Naive thymus-derived CD4-positive, alpha-beta T cell (primary cell): ENCODE data around the gene NDUFC1. TPM values are rescaled to one million over a fixed set of nuclear protein-coding genes. Genes with fewer than 3 reads are reported as not detected.

Source experiments
- ATAC-seq: fragments of 150-1000 bp; cut with Tn5 transposase; 2 replicates; pipeline ENCODE4 v1.10.0; 2021; ENCODE audit warnings: mild to moderate bottlenecking, moderate library complexity
- CTCF ChIA-PET: fragments of 350-600 bp; sonication (Branson Sonifier 250); formaldehyde crosslinking; loops from one replicate; lab custom pipeline; 2021; ENCODE audit warnings: antibody characterized with exemption; lab: Charles Lee
- POLR2A ChIA-PET: fragments of 350-600 bp; sonication (Branson Sonifier 250); formaldehyde crosslinking; loops from one replicate; lab custom pipeline; 2021; ENCODE audit warnings: antibody characterized with exemption, inconsistent platforms; lab: Charles Lee
- DNase-seq, 9 donors: peaks; one replicate each; pipeline versions ENCODE4 v3.0.0 to v3.0.0-alpha.2; 2020 to 2022; ENCODE audit warnings: mixed read lengths in 1 of 9
- H3K27ac ChIP-seq: one replicate; pipeline ENCODE4 v1.7.0; 2013; ENCODE audit warnings: mild to moderate bottlenecking, low read depth, low read length, moderate library complexity
- H3K27me3 ChIP-seq, 2 donors: one replicate each; pipeline ENCODE4 v1.7.0; 2013; ENCODE audit warnings: low read length in 2 of 2, mild to moderate bottlenecking in 2 of 2, moderate library complexity in 2 of 2; ENCODE audit not compliant: control insufficient read depth in 2 of 2, insufficient read depth in 2 of 2
- H3K36me3 ChIP-seq, 3 experiments: 1 replicate in 2 of 3; 2 replicates in 1 of 3; pipeline ENCODE4 v1.7.0; 2013; ENCODE audit warnings: low read length in 3 of 3, mild to moderate bottlenecking in 3 of 3, moderate library complexity in 1 of 3; ENCODE audit not compliant: insufficient read depth in 3 of 3, control insufficient read depth in 2 of 3
- H3K4me1 ChIP-seq, 2 donors: one replicate each; pipeline ENCODE4 v1.7.0; 2013; ENCODE audit warnings: low read length in 2 of 2, mild to moderate bottlenecking in 2 of 2, moderate library complexity in 1 of 2; ENCODE audit not compliant: control insufficient read depth in 2 of 2, insufficient read depth in 2 of 2
- H3K4me3 ChIP-seq: 2 replicates; pipeline ENCODE4 v1.7.0; 2013; ENCODE audit warnings: mild to moderate bottlenecking, low read length
- H3K9me3 ChIP-seq, 3 experiments: 1 replicate in 2 of 3; 2 replicates in 1 of 3; pipeline ENCODE4 v1.7.0; 2013; ENCODE audit warnings: low read length in 3 of 3; ENCODE audit not compliant: control insufficient read depth in 2 of 3
- H3K27ac Mint-ChIP-seq, 9 donors: one replicate each; pipeline ENCODE4 v1.8.0; 2020 to 2022; ENCODE audit warnings: mixed read lengths in 9 of 9, mild to moderate bottlenecking in 8 of 9, moderate library complexity in 5 of 9, inconsistent platforms in 2 of 9
- H3K27me3 Mint-ChIP-seq, 5 donors: one replicate each; pipeline ENCODE4 v1.8.0; 2021 to 2022; ENCODE audit warnings: mixed read lengths in 5 of 5, mild to moderate bottlenecking in 1 of 5
- H3K36me3 Mint-ChIP-seq, 5 donors: one replicate each; pipeline ENCODE4 v1.8.0; 2020 to 2022; ENCODE audit warnings: mixed read lengths in 5 of 5, mild to moderate bottlenecking in 3 of 5, inconsistent platforms in 1 of 5
- H3K4me1 Mint-ChIP-seq, 7 donors: one replicate each; pipeline ENCODE4 v1.8.0; 2020 to 2022; ENCODE audit warnings: mixed read lengths in 7 of 7, mild to moderate bottlenecking in 3 of 7, inconsistent platforms in 1 of 7
- H3K4me3 Mint-ChIP-seq, 10 donors: one replicate each; pipeline ENCODE4 v1.8.0; 2020 to 2022; ENCODE audit warnings: mild to moderate bottlenecking in 10 of 10, mixed read lengths in 10 of 10, moderate library complexity in 6 of 10, inconsistent platforms in 2 of 10
- H3K9me3 Mint-ChIP-seq, 11 donors: one replicate each; pipeline ENCODE4 v1.8.0; 2020 to 2022; ENCODE audit warnings: mixed read lengths in 11 of 11, mild to moderate bottlenecking in 4 of 11, inconsistent platforms in 1 of 11, moderate library complexity in 1 of 11
- intact Hi-C, 2 donors: fragments of 100-400 bp; cut with micrococcal nuclease; formaldehyde crosslinking; loops; one replicate each; pipeline ENCODE4 v1.15.1; 2023
- polyA plus RNA-seq, 2 donors: library from polyadenylated mRNA; unstranded; fragments of 300-500 nt; fragmentation: Illumina TruSeq; gene quantifications; one replicate each; pipeline ENCODE4 v1.2.3, GENCODE V29; 2021
- total RNA-seq, 6 experiments: library from RNA in 5 of 6; stranded (reverse) in 5 of 6; gene quantifications; 1 replicate in 5 of 6; 2 replicates in 1 of 6; pipeline ENCODE4 v1.2.3 and lab custom pipeline; 2021 to 2026

The NDUFC1 gene
- total and polyA plus RNA-seq, 7 experiments from 2014 or later, result 19.4 to 193 (median 28.2) TPM

DNA sequence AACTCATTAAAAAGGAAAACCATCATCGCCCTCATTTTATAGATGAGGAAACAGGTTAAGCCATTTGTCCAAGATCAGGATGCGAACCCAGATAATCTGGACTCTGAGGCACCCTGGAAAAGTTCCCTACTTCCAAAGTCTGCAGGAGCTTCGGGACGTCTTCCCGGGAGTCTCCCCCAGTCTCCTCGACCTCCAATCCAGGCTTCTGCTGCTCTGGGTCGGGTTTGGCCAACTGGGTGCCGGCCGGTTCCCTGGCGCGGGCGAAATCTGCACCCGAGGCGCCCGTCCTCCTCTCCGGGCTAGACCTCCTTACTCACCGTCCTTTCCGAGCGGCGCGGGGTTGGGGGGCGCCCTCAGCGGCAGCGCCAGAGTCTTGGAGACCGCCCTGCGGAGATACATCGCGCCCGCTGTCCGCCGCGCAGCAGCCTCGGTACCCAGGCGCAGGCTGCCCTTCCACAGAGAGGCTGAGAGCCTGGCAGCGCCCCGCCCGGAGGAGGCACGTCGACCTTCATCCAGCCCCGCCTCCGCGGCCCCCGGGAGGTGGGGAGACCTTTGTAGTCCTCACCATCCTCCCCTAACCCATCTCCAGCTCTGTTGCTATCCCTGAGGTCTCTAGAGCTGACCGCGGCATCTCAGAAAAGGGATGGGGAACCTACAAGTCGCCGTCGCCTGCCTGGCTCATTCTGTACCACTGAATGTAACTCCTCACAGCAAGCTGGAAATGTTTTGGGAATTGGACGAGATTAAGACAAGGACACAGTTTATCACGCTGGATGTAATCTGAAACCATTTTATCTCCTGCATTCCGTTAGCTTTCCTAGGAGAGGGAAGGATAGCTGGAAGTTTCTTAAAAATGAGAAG, 22.3 kb downstream of the NDUFC1 start, which contains the start of gene MGARP:
MGARP (minus strand) TSS at position 466 of the 861 bp plus-strand sequence; CDS start at position 399, 67 bp downstream.
- peak within 1 kb of the TSS in 1 of 9 donors; percentile 19 for H3K27ac Mint-ChIP-seq
- DNase-seq, result peak in 3 of 9 donors; percentile 10 to 36 (median 13)
- peaks cover 15 to 22% (median 19%) of the 10 kb centered on the region in 7 donors for H3K4me1 Mint-ChIP-seq
- peaks cover 5 to 11% (median 7%) of the 10 kb centered on the region in 5 donors for H3K36me3 Mint-ChIP-seq
- ChIA-PET POLR2A (interaction anchor here (1.1 kb wide), 1 partner anchor 16 kb away, joined by 3 read pairs; no protein-coding TSS in a partner anchor), CTCF (interaction anchor here (0.6 kb wide), 1 partner anchor 9 kb away, joined by 3 read pairs; no protein-coding TSS in a partner anchor)
- Histone ChIP-seq H3K27ac (no peak within 1 kb of the TSS), H3K4me1 (peaks cover 0 to 14% of the 10 kb centered on the region in 2 donors), H3K36me3 (no peaks in the 10 kb centered on the region), H3K27me3 (peaks cover 3 to 23% of the 10 kb centered on the region in 2 donors), H3K4me3 (peak within 1 kb of the TSS; percentile 45), H3K9me3 (no peaks in the 10 kb centered on the region)
- ATAC-seq, result peak; percentile 73
- H3K27me3 Mint-ChIP-seq, result peaks cover 40 to 77% (median 53%) of the 10 kb centered on the region in 5 donors
- H3K9me3 Mint-ChIP-seq, result peaks cover 0 to 11% (median 5%) of the 10 kb centered on the region in 11 donors
- intact Hi-C loops, result no loop called here
- H3K4me3 Mint-ChIP-seq, result peak within 1 kb of the TSS; percentile 63 to 84 (median 79)

DNA sequence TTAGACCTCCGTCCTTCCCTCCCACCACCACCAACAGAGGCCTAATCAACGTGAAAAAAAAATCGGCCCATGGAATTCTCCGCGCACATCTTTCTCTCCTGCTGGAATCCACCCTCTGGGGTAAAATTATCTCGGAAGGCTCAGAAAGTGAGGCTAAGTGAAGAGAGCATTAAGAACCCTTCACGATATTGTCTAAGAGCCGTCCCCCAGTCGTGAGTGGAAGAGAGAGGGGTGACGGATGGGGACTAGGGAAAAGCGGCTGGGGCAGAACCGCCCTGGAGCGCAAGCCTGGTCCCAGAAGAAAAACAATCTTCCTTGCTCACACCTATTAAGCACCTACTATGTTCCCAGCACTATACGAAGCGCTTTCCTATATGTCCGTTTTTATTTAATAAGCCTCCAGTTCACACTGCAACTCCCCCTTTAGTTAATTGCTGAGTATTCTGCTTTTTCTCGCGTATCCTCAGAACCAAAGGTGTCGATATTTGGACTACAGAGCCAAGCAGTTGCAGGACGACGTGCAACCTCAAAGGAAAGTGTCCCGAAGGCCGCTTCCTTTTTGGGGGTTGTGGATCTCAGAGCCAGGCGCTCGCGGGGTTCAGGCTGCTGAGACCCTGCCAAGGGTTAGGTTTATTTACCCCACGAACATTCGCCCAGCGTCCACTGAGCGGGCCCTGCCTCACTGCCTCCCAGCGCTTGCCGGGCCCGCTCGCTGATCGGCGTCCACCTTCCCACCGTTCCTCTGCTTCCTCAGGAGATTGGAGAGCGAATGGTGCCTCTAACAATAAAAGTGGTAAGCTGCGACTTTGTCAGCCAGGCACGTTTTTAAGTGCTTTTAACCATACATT, 23.1 kb downstream of the NDUFC1 start:
- Histone ChIP-seq H3K4me3 (peak overlapping the region; percentile 45), H3K27ac (no peak overlapping the region), H3K27me3 (peaks cover 3 to 25% of the 10 kb centered on the region in 2 donors), H3K36me3 (no peaks in the 10 kb centered on the region), H3K9me3 (no peaks in the 10 kb centered on the region), H3K4me1 (peaks cover 0 to 14% of the 10 kb centered on the region in 2 donors)
- H3K36me3 Mint-ChIP-seq, result peaks cover 0 to 6% (median 0%) of the 10 kb centered on the region in 5 donors
- intact Hi-C loops, result loop anchor here in 1 of 2 donors (1.0 kb wide), 1 partner anchor 13 kb away; no protein-coding TSS in a partner anchor
- peaks cover 41 to 77% (median 54%) of the 10 kb centered on the region in 5 donors for H3K27me3 Mint-ChIP-seq
- H3K27ac Mint-ChIP-seq, result no peak overlapping the region
- DNase-seq (peak in 1 of 9 donors; percentile 12), ATAC-seq (peak; percentile 47)
- peaks cover 15 to 22% (median 19%) of the 10 kb centered on the region in 7 donors for H3K4me1 Mint-ChIP-seq
- peaks cover 0 to 3% (median 0%) of the 10 kb centered on the region in 11 donors for H3K9me3 Mint-ChIP-seq
- CTCF ChIA-PET, result no interaction called here
- POLR2A ChIA-PET, result interaction anchor here (0.6 kb wide), 1 partner anchor 233 kb away, joined by 5 read pairs; no protein-coding TSS in a partner anchor
- peak overlapping the region; percentile 63 to 84 (median 79) for H3K4me3 Mint-ChIP-seq

DNA sequence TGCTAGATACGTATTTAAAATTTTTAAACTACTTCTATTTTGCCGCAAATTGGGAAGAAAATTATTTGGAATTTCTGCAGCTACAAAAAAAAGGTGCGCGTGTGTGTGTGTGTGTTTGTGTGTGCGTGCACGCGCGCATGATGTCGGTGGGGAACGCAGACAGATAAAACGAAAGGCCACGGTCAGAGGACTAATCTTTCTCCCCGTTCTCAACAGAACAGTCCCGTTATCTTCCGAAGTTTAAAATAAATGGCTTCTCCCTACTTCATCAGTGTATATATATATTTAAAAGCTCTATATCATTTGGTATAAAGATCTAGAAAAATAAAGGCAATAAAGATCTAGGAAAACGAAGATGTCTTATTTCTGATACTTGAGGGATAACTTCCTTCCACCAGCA, 23.8 kb downstream of the NDUFC1 start:
- H3K4me1 ChIP-seq, result peaks cover 0 to 14% of the 10 kb centered on the region in 2 donors
- H3K27me3 Mint-ChIP-seq, result peaks cover 41 to 75% (median 54%) of the 10 kb centered on the region in 5 donors
- intact Hi-C loops, result loop anchor here in 1 of 2 donors (1.0 kb wide), 1 partner anchor 12 kb away; no protein-coding TSS in a partner anchor
- POLR2A ChIA-PET, result interaction anchor here (0.6 kb wide), 1 partner anchor 232 kb away, joined by 5 read pairs; no protein-coding TSS in a partner anchor
- peaks cover 15 to 22% (median 19%) of the 10 kb centered on the region in 7 donors for H3K4me1 Mint-ChIP-seq
- H3K36me3 Mint-ChIP-seq, result peaks cover 0 to 4% (median 0%) of the 10 kb centered on the region in 5 donors
- H3K27ac Mint-ChIP-seq, result no peak overlapping the region
- CTCF ChIA-PET, result no interaction called here
- DNase-seq, result peak in 1 of 9 donors; percentile 2
- peak overlapping the region; percentile 63 to 84 (median 79) for H3K4me3 Mint-ChIP-seq
- H3K27me3 ChIP-seq, result peaks cover 3 to 25% of the 10 kb centered on the region in 2 donors
- H3K4me3 ChIP-seq, result no peak overlapping the region
- peaks cover 0 to 1% (median 0%) of the 10 kb centered on the region in 11 donors for H3K9me3 Mint-ChIP-seq
- H3K36me3 ChIP-seq, result no peaks in the 10 kb centered on the region
- no peaks in the 10 kb centered on the region for H3K9me3 ChIP-seq
- H3K27ac ChIP-seq, result no peak overlapping the region
- ATAC-seq, result no peak

DNA sequence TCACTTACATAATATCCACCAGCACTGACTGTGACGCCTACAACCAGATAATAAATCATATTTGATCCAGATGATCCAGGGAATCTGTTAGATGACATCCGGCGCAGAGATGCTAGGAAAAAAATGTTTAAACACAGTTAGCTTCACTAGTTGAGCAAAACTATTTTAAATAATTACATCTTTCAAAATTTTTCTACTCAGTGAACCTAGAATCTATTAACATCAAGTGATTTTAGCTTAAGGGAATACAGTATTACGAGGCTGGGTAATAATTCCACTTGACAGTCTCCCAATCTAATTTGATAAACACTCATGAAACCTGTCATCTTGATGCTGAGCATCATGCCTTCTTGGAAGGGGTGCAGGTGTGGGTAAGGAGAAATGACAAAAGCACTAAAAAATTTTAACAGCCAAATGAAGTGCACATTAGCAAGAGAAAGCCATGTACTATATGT, 27.0 kb downstream of the NDUFC1 start:
- peaks cover 3 to 23% of the 10 kb centered on the region in 2 donors for H3K27me3 ChIP-seq
- ATAC-seq, result no peak
- CTCF ChIA-PET, result interaction anchor here (0.6 kb wide), 1 partner anchor 30 kb away, joined by 5 read pairs; no protein-coding TSS in a partner anchor
- no peak for DNase-seq
- Mint-ChIP-seq H3K27me3 (peaks cover 35 to 48% (median 45%) of the 10 kb centered on the region in 5 donors), H3K4me1 (peaks cover 15 to 20% (median 17%) of the 10 kb centered on the region in 7 donors), H3K36me3 (peaks cover 0 to 4% (median 0%) of the 10 kb centered on the region in 5 donors), H3K4me3 (no peak overlapping the region), H3K9me3 (no peaks in the 10 kb centered on the region), H3K27ac (no peak overlapping the region)
- POLR2A ChIA-PET, result interaction anchor here (1.0 kb wide), 1 partner anchor 10 kb away, joined by 3 read pairs; no protein-coding TSS in a partner anchor
- H3K27ac ChIP-seq, result no peak overlapping the region
- no peak overlapping the region for H3K4me3 ChIP-seq
- no peaks in the 10 kb centered on the region for H3K9me3 ChIP-seq
- intact Hi-C loops, result no loop called here
- peaks cover 0 to 14% of the 10 kb centered on the region in 2 donors for H3K4me1 ChIP-seq
- no peaks in the 10 kb centered on the region for H3K36me3 ChIP-seq

DNA sequence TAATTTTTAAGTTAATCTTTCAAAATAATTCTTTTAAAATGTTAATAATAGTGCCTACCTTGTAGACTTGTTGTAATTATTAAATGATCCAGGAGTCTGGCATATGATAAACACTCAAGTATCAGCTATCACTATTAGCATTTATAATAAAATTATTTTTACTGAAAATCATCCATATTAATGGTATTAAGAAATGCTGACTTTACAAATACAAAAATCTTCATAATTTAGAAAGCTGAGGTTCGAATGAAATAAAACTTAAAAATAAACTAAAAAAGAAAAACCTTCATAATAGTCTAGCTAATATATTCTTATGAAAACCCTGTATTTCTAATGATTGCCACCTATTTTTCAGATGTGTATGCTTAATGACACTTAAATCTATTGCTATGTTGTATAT, 27.5 kb downstream of the NDUFC1 start:
- Histone ChIP-seq H3K36me3 (no peaks in the 10 kb centered on the region), H3K4me3 (no peak overlapping the region), H3K27ac (no peak overlapping the region), H3K9me3 (no peaks in the 10 kb centered on the region), H3K4me1 (peaks cover 0 to 12% of the 10 kb centered on the region in 2 donors), H3K27me3 (peaks cover 3 to 19% of the 10 kb centered on the region in 2 donors)
- DNase-seq (no peak), ATAC-seq (no peak)
- intact Hi-C loops, result no loop called here
- no peak overlapping the region for H3K4me3 Mint-ChIP-seq
- ChIA-PET POLR2A (interaction anchor here (1.0 kb wide), 1 partner anchor 47 kb away, joined by 4 read pairs; no protein-coding TSS in a partner anchor), CTCF (no interaction called here)
- H3K9me3 Mint-ChIP-seq, result no peaks in the 10 kb centered on the region
- H3K36me3 Mint-ChIP-seq, result peaks cover 0 to 4% (median 0%) of the 10 kb centered on the region in 5 donors
- peaks cover 11 to 16% (median 13%) of the 10 kb centered on the region in 7 donors for H3K4me1 Mint-ChIP-seq
- H3K27me3 Mint-ChIP-seq, result peaks cover 30 to 44% (median 39%) of the 10 kb centered on the region in 5 donors
- no peak overlapping the region for H3K27ac Mint-ChIP-seq
